Hepatocyte (in vitro differentiated cells): ENCODE results near the gene PRMT9. TPM values are rescaled to one million over a fixed set of nuclear protein-coding genes. Genes with fewer than 3 reads are reported as not detected.

Experiments
- DNase-seq: peaks from one replicate; pipeline ENCODE4 v3.0.0-alpha.2; 2016; ENCODE audit warnings: low spot score
- H2AFZ ChIP-seq: fragments of 200-600 bp; sonication (generic); 2 replicates; pipeline ENCODE4 v1.6.0; 2016; ENCODE audit warnings: antibody characterized with exemption, mild to moderate bottlenecking
- H3K27ac ChIP-seq: fragments of 200-600 bp; sonication (generic); 2 replicates; pipeline ENCODE4 v1.5.1; 2016; ENCODE audit warnings: mild to moderate bottlenecking
- H3K27me3 ChIP-seq: fragments of 200-600 bp; sonication (generic); 2 replicates; pipeline ENCODE4 v1.6.1; 2016
- H3K36me3 ChIP-seq: fragments of 200-600 bp; sonication (generic); replicated peaks from 2 replicates; pipeline ENCODE4 v1.5.1; 2016; ENCODE audit warnings: low read depth; ENCODE audit not compliant: insufficient read depth
- H3K4me1 ChIP-seq: fragments of 200-600 bp; sonication (generic); 2 replicates; pipeline ENCODE4 v1.5.1; 2016; ENCODE audit warnings: mild to moderate bottlenecking, moderate library complexity; ENCODE audit not compliant: insufficient read depth
- H3K4me2 ChIP-seq: fragments of 200-600 bp; sonication (generic); 2 replicates; pipeline ENCODE4 v1.6.0; 2016
- H3K4me3 ChIP-seq: fragments of 200-600 bp; sonication (generic); 2 replicates; pipeline ENCODE4 v1.5.1; 2016; ENCODE audit warnings: mild to moderate bottlenecking
- H3K79me2 ChIP-seq: fragments of 200-600 bp; sonication (generic); 2 replicates; pipeline ENCODE4 v1.6.0; 2017; ENCODE audit warnings: mild to moderate bottlenecking
- H3K9me2 ChIP-seq: fragments of 200-600 bp; sonication (generic); replicated peaks from 2 replicates; pipeline ENCODE4 v1.6.0; 2017; ENCODE audit warnings: mild to moderate bottlenecking; ENCODE audit not compliant: insufficient read depth
- H3K9me3 ChIP-seq: fragments of 200-600 bp; sonication (generic); 2 replicates; pipeline ENCODE4 v1.5.1; 2016; ENCODE audit warnings: low read depth, mild to moderate bottlenecking
- H4K20me1 ChIP-seq: fragments of 200-600 bp; sonication (generic); 2 replicates; pipeline ENCODE4 v1.6.0; 2016; ENCODE audit warnings: mild to moderate bottlenecking; ENCODE audit not compliant: insufficient read depth, poor library complexity, severe bottlenecking
- EZH2 ChIP-seq: fragments of 200-600 bp; sonication (generic); IDR thresholded peaks from 2 replicates; pipeline ENCODE4 v1.6.1; 2016; ENCODE audit warnings: antibody characterized with exemption, mild to moderate bottlenecking, borderline replicate concordance
- EZH2phosphoT487 ChIP-seq: fragments of 200-600 bp; sonication (generic); IDR thresholded peaks from one replicate; pipeline ENCODE4 v1.6.1; 2018; ENCODE audit warnings: antibody characterized with exemption, mild to moderate bottlenecking, low read depth, moderate library complexity; ENCODE audit not compliant: unreplicated experiment, severe bottlenecking
- WGBS: methylation state at CpG from one replicate; pipeline ENCODE4 v1.1.6; 2016; ENCODE audit warnings: low lambda C conversion rate; ENCODE audit errors: missing lambda C conversion rate; 5-methylcytosine and 5-hydroxymethylcytosine counted together
- polyA plus RNA-seq: library from polyadenylated mRNA; unstranded; fragments of >200 nt; fragmentation: Nextera tagmentation; extraction: Ambion mirVana; gene quantifications from 2 replicates; pipeline ENCODE4 v1.2.1, GENCODE V29; 2016
- total RNA-seq: library from RNA; depleted of rRNA; stranded (reverse); fragments of >200 nt; gene quantifications from 2 replicates; pipeline ENCODE4 v1.2.3, GENCODE V29; 2014
- TF ChIP-seq, protein P1 (sequence below): fragments of 200-600 bp; sonication (generic); IDR thresholded peaks from 2 replicates; pipeline ENCODE4 v1.5.1; 2016; ENCODE audit warnings: antibody characterized with exemption, mild to moderate bottlenecking; ENCODE audit not compliant: poor library complexity

Gene PRMT9
- total and polyA plus RNA-seq, 2 experiments from 2014 or later: 6.2 to 16.3 TPM

DNA sequence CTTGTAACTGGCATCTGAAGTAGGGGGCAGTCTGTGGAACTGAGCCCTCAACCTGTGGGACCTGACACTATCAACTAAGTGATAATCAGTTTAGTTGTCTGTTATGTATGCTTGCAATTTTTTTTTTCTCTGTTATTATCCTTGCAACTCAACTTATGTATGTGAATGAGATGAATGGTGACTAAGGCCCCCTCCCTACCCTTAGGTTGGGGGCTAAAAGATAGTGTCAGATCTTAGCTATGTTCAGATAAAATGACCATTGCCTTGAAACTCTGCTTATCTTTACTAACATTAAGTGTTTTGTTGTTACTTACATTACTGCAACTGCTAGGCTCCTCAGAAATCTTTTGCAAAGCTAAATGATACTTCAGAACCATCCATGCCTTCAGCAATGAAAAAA lies 35.3 kb downstream of the PRMT9 start:
- Histone ChIP-seq H3K9me2 (no peaks in the 10 kb centered on the region), H3K9me3 (no peaks in the 10 kb centered on the region), H3K79me2 (peaks cover 34% of the 10 kb centered on the region), H3K4me3 (no peak overlapping the region), H2AFZ (no peak overlapping the region), H3K36me3 (no peaks in the 10 kb centered on the region), H3K27ac (no peak overlapping the region), H4K20me1 (no peaks in the 10 kb centered on the region), H3K4me2 (no peak overlapping the region), H3K27me3 (no peaks in the 10 kb centered on the region), H3K4me1 (no peaks in the 10 kb centered on the region)
- TF ChIP-seq EZH2phosphoT487 (no peak), EZH2 (no peak)
- TF ChIP-seq, protein P1, sequence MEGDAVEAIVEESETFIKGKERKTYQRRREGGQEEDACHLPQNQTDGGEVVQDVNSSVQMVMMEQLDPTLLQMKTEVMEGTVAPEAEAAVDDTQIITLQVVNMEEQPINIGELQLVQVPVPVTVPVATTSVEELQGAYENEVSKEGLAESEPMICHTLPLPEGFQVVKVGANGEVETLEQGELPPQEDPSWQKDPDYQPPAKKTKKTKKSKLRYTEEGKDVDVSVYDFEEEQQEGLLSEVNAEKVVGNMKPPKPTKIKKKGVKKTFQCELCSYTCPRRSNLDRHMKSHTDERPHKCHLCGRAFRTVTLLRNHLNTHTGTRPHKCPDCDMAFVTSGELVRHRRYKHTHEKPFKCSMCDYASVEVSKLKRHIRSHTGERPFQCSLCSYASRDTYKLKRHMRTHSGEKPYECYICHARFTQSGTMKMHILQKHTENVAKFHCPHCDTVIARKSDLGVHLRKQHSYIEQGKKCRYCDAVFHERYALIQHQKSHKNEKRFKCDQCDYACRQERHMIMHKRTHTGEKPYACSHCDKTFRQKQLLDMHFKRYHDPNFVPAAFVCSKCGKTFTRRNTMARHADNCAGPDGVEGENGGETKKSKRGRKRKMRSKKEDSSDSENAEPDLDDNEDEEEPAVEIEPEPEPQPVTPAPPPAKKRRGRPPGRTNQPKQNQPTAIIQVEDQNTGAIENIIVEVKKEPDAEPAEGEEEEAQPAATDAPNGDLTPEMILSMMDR: no peak
- DNase-seq: no peak

DNA sequence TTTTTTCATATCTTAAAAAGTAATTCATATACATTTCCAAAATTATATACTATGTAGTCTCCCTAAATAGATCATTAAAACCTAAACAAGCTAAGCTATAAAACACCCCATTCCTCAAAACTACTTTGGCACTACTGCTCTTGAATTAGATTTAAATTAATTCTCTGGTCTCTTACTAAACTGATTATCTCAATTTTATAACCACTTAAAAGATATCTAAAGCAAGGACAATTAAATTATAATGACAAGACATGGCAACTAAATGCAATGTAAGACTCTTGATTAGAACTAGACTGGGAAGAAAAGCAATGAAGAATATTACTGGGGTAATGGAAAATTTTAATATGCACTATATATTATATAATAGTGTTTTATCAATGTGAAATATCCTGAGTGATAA lies 38.9 kb downstream of the PRMT9 start:
- H3K79me2 ChIP-seq: peaks cover 17% of the 10 kb centered on the region
- H4K20me1 ChIP-seq: no peaks in the 10 kb centered on the region
- H3K9me2 ChIP-seq: no peaks in the 10 kb centered on the region

DNA sequence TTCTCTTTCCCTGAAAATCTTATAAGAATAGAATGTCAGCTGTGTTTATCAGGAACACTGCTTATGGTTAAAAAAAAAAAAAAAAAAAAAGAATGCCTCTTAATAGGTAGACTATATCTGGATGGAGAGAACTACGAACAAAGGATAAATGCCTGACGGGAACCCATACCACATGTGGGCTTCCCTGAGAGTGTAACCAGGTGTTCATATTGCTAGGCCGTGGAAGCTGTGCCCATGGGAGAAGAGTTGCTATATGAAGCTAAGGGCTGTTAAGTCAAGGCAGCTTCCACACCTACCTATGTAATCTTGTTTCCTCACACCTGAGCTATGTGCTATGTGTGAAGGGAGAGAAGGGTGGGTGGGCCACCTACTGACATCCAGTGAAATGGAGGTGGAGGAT lies 39.5 kb downstream of the PRMT9 start:
- Histone ChIP-seq H2AFZ (no peak overlapping the region), H3K4me3 (no peak overlapping the region), H3K4me1 (no peaks in the 10 kb centered on the region), H3K9me2 (no peaks in the 10 kb centered on the region), H4K20me1 (no peaks in the 10 kb centered on the region), H3K4me2 (no peak overlapping the region), H3K27me3 (no peaks in the 10 kb centered on the region), H3K79me2 (peaks cover 11% of the 10 kb centered on the region), H3K36me3 (no peaks in the 10 kb centered on the region), H3K9me3 (no peaks in the 10 kb centered on the region), H3K27ac (no peak overlapping the region)
- WGBS: 83% methylated on average over 3 of the region's 3 CpGs
- TF ChIP-seq EZH2phosphoT487 (no peak), EZH2 (no peak)
- TF ChIP-seq, protein P1: no peak
- DNase-seq: no peak

More for the DNA sequence above, 38.9 kb downstream of the PRMT9 start:
- Histone ChIP-seq H3K4me1 (no peaks in the 10 kb centered on the region), H3K27ac (no peak overlapping the region), H3K27me3 (no peaks in the 10 kb centered on the region), H3K36me3 (no peaks in the 10 kb centered on the region), H3K4me2 (no peak overlapping the region), H3K9me3 (no peaks in the 10 kb centered on the region), H2AFZ (no peak overlapping the region), H3K4me3 (no peak overlapping the region)
- DNase-seq: no peak
- TF ChIP-seq, protein P1: no peak
- TF ChIP-seq EZH2 (no peak), EZH2phosphoT487 (no peak)

DNA sequence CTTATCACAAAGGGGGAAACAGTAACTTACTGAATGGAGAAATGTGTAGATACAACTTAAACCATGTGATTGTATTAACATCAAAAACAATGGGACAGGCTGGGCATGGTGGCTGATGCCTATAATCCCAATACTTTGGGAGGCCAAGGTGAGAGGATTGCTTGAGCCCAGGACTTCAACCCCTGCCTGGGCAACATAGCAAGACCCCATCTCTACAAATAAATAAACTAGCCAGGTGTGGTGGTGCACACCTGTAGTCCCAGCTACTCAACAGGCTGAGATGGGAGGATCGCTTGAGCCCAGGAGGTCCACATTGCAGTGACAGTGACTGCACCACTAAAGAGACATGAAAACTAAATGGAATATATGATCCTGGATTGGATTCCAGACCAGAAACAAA lies 40.3 kb downstream of the PRMT9 start:
- Histone ChIP-seq H3K4me3 (no peak overlapping the region), H4K20me1 (no peaks in the 10 kb centered on the region), H3K27ac (no peak overlapping the region), H3K79me2 (peaks cover 10% of the 10 kb centered on the region), H3K36me3 (no peaks in the 10 kb centered on the region), H3K9me2 (no peaks in the 10 kb centered on the region), H3K27me3 (no peaks in the 10 kb centered on the region), H2AFZ (no peak overlapping the region), H3K9me3 (no peaks in the 10 kb centered on the region), H3K4me1 (no peaks in the 10 kb centered on the region), H3K4me2 (no peak overlapping the region)
- TF ChIP-seq, protein P1: no peak
- 88% methylated on average over 1 of the region's 1 CpG for WGBS
- DNase-seq: no peak
